SK-N-MC (cell line): ENCODE results near the gene POLR2J3.
"Not testable (repeated sequence)": the region's sequence is repeated elsewhere in the genome, so short reads cannot be mapped to it uniquely, and the experiment has no call there.

Experiments used
- DNase-seq: peaks from one replicate; pipeline ENCODE4 v3.0.0-alpha.2; 2011; ENCODE audit warnings: low read depth, low spot score
- H3K27ac ChIP-seq: fragments of 200-600 bp; sonication (generic); 2 replicates; pipeline ENCODE4 v1.5.1; 2016; ENCODE audit warnings: mixed run types
- H3K36me3 ChIP-seq: fragments of 200-600 bp; sonication (generic); 2 replicates; pipeline ENCODE4 v1.6.1; 2017; ENCODE audit warnings: antibody characterized with exemption, low read length, mixed read lengths; ENCODE audit not compliant: insufficient read depth
- H3K4me3 ChIP-seq: fragments of 200-600 bp; sonication (generic); 2 replicates; pipeline ENCODE4 v1.5.1; 2016
- H3K9ac ChIP-seq: fragments of 200-600 bp; sonication (generic); 2 replicates; pipeline ENCODE4 v1.8.0; 2017; ENCODE audit warnings: mixed run types, mixed read lengths; ENCODE audit not compliant: insufficient read length
- H3K9me3 ChIP-seq: fragments of 200-600 bp; sonication (generic); 2 replicates; pipeline ENCODE4 v1.6.1; 2017; ENCODE audit warnings: low read depth, mild to moderate bottlenecking, antibody characterized with exemption, low read length, moderate library complexity, mixed read lengths

The POLR2J3 gene

DNA sequence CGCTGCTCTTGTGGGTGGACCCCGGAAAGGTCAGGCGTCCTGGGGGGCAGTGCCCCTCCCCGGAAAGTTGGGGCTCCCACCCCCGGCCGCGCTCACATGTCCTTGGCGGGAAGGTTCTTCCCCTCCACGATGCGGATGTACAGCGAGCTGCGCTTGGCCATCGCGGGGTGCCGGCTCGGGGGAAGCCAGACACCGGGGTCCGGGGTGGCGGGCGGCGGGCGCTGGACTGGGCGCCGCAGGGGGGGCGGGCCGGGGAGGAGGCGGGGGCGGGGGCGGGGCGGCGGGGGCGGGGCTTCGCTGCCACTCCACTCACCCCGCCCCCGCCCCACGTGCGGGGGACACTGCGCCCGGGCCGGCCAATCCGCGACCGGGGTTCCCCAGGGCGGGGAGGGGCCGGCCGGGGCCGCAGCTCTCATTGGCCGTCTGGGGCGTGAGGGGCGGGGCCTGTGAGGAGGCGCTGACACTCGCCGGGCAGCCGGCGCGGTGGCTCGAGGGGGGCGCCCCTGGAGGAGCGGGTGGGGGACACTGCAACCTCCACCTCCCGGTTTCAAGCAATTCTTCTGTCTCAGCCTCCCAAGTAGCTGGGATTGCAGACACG, 54.7 kb downstream of the POLR2J3 start, which contains the start of gene RASA4B:
RASA4B (minus strand) TSS at position 228 of the 598 bp plus-strand sequence; CDS start at position 161, 67 bp downstream.
- not testable (repeated sequence) for H3K4me3 ChIP-seq, DNase-seq, H3K27ac ChIP-seq, H3K9ac ChIP-seq, H3K9me3 ChIP-seq, H3K36me3 ChIP-seq
